WTC11 (cell line): Measurements from ENCODE around the gene NEURL2. TPM values are rescaled to one million over a fixed set of nuclear protein-coding genes. Genes with fewer than 3 reads are reported as not detected.
A peak's percentile ranks its signal among the peaks of the same experiment; 100 is the strongest.

Source experiments
- ATF1 ChIP-seq: sonication (generic); formaldehyde crosslinking; IDR thresholded peaks from 2 replicates; pipeline ENCODE4 v1.8.1; 2023; ENCODE audit warnings: mild to moderate bottlenecking, moderate library complexity, missing genetic modification reagents
- CBFB ChIP-seq: sonication (generic); formaldehyde crosslinking; IDR thresholded peaks from 2 replicates; pipeline ENCODE4 v1.8.1; 2022; ENCODE audit warnings: mild to moderate bottlenecking, low read depth, missing genetic modification reagents
- ELF4 ChIP-seq: sonication (generic); formaldehyde crosslinking; IDR thresholded peaks from 2 replicates; pipeline ENCODE4 v1.8.1; 2022; ENCODE audit warnings: low read depth, mild to moderate bottlenecking, moderate library complexity, missing genetic modification reagents
- FOXP1 ChIP-seq: sonication (generic); formaldehyde crosslinking; IDR thresholded peaks from 2 replicates; pipeline ENCODE4 v1.8.0; 2022; ENCODE audit warnings: missing genetic modification reagents, mild to moderate bottlenecking, moderate library complexity, borderline replicate concordance
- GRHL2 ChIP-seq: fragments of 250-450 bp; sonication (Bioruptor Pico); IDR thresholded peaks from 2 replicates; pipeline ENCODE4 v1.8.0; 2022; ENCODE audit warnings: mild to moderate bottlenecking, moderate library complexity; ENCODE audit not compliant: insufficient replicate concordance, severe bottlenecking
- KAT7 ChIP-seq: sonication (generic); formaldehyde crosslinking; IDR thresholded peaks from 2 replicates; pipeline ENCODE4 v1.8.1; 2023; ENCODE audit warnings: missing genetic modification reagents, mild to moderate bottlenecking, borderline replicate concordance
- MXD4 ChIP-seq: fragments of 250-450 bp; sonication (Bioruptor Pico); IDR thresholded peaks from 2 replicates; pipeline ENCODE4 v1.8.0; 2021; ENCODE audit warnings: mild to moderate bottlenecking, moderate library complexity, borderline replicate concordance
- NFYB ChIP-seq: sonication (generic); formaldehyde crosslinking; conservative IDR thresholded peaks from 2 replicates; pipeline ENCODE4 v1.8.0; 2022; ENCODE audit warnings: low read depth, missing genetic modification reagents
- RORB ChIP-seq: fragments of 250-450 bp; sonication (Bioruptor Pico); IDR thresholded peaks from 2 replicates; pipeline ENCODE4 v1.9.0; 2021; ENCODE audit warnings: mild to moderate bottlenecking
- SMAD4 ChIP-seq: sonication (generic); formaldehyde crosslinking; IDR thresholded peaks from 2 replicates; pipeline ENCODE4 v1.8.0; 2022; ENCODE audit warnings: mild to moderate bottlenecking, missing genetic modification reagents
- ZBTB21 ChIP-seq: sonication (generic); formaldehyde crosslinking; IDR thresholded peaks from 2 replicates; pipeline ENCODE4 v1.8.1; 2023; ENCODE audit warnings: mild to moderate bottlenecking, missing genetic modification reagents, borderline replicate concordance
- total RNA-seq: library from RNA; stranded (reverse); gene quantifications from 3 replicates; pipeline ENCODE4 v1.2.3, GENCODE V29; 2021
- TF ChIP-seq, protein P1 (sequence below): fragments of 250-450 bp; sonication (Bioruptor Pico); conservative IDR thresholded peaks from 2 replicates; pipeline ENCODE4 v1.9.0; 2021; ENCODE audit warnings: mild to moderate bottlenecking
- TF ChIP-seq, protein P2 (sequence below): sonication (generic); formaldehyde crosslinking; IDR thresholded peaks from 2 replicates; pipeline ENCODE4 v1.8.0; 2022; ENCODE audit warnings: mild to moderate bottlenecking, missing genetic modification reagents
- TF ChIP-seq, protein P3 (sequence below): sonication (generic); formaldehyde crosslinking; IDR thresholded peaks from 2 replicates; pipeline ENCODE4 v1.8.1; 2022; ENCODE audit warnings: missing genetic modification reagents, borderline replicate concordance
- TF ChIP-seq, protein P4 (sequence below): fragments of 250-450 bp; sonication (Bioruptor Pico); IDR thresholded peaks from 2 replicates; pipeline ENCODE4 v1.9.0; 2021; ENCODE audit warnings: mild to moderate bottlenecking, borderline replicate concordance
- TF ChIP-seq, protein P5 (sequence below): sonication (generic); formaldehyde crosslinking; IDR thresholded peaks from 2 replicates; pipeline ENCODE4 v1.8.1; 2022; ENCODE audit warnings: mild to moderate bottlenecking, moderate library complexity, missing genetic modification reagents
- TF ChIP-seq, protein P6 (sequence below): sonication (generic); formaldehyde crosslinking; IDR thresholded peaks from 2 replicates; pipeline ENCODE4 v1.8.1; 2022; ENCODE audit warnings: mild to moderate bottlenecking, missing genetic modification reagents, moderate library complexity, borderline replicate concordance
- TF ChIP-seq, protein P7 (sequence below): sonication (generic); formaldehyde crosslinking; IDR thresholded peaks from 2 replicates; pipeline ENCODE4 v1.8.0; 2023; ENCODE audit warnings: missing genetic modification reagents, mild to moderate bottlenecking, borderline replicate concordance
- TF ChIP-seq, protein P8 (sequence below): fragments of 250-450 bp; sonication (Bioruptor Pico); IDR thresholded peaks from 2 replicates; pipeline ENCODE4 v1.9.0; 2021; ENCODE audit warnings: mild to moderate bottlenecking
- TF ChIP-seq, protein P9 (sequence below): sonication (generic); formaldehyde crosslinking; IDR thresholded peaks from 2 replicates; pipeline ENCODE4 v1.8.0; 2023; ENCODE audit warnings: missing genetic modification reagents

Gene NEURL2
- total RNA-seq, 1 experiment from 2014 or later: 6.6 TPM

DNA sequence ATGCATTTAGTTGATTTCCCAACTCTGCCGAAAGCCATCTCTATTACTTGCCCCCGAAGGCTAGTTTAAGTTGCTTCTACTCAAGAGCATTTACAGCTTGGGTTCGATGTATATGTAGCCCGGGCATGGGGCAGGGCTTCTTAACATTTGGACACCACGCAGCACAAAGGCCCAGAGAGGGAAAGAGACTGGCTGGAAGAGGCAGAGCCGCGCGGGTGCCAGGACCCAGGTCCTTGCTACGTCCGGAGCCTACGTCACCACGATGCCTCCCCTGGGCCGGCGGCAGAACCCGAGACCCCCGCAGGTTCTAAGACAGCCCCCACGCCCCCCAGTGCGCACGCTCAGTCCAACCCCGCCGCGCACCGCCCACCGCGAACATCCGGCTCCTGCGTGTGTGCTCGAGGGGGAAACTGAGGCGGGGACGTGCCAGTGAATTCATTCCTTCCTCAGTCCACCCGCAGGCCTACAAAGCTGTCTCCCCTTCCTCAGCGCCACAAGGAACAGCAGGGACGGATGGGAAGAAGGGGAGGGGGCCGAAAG, 43.1 kb upstream of the NEURL2 start (continued):
- TF ChIP-seq ATF1 (CRISPR knock-in tag): 0 out of 2 replicates have a peak, but pooled peaks have one; percentile 69
- no peak for TF ChIP-seq RORB
- peak; percentile 32; the same call in 1 of the 2 replicates for TF ChIP-seq KAT7 (CRISPR knock-in tag)
- TF ChIP-seq, protein P1, sequence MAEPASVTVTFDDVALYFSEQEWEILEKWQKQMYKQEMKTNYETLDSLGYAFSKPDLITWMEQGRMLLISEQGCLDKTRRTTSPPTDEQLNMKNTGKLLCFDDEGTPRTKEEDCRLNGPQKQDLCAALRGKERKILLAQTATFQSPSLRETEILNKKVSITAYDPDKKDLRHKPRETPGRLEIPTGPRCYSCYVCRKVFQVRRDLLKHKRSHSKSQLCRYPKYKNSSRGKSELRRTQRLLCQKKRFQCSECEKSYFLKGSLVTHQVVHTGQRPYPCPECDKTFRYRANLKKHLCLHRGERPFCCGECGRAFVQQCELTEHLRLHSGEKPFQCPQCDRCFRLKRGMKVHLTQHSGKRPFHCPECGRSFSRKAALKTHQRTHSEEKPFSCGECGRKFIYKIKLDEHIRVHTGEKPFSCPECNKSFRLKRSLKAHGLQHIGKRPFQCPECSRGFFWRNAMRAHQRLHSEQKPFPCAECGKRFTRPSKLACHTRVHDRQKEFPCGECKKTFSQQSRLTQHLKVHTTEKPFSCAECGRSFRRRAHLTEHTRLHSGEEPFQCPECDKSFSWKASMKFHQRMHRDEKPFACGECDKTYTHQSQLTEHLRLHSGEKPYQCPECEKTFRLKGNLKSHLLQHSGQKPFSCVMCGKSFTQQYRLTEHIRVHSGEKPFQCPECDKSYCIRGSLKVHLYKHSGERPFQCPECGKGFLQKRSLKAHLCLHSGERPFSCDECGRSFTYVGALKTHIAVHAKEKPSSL (CRISPR knock-in tag): no peak
- TF ChIP-seq, protein P2, sequence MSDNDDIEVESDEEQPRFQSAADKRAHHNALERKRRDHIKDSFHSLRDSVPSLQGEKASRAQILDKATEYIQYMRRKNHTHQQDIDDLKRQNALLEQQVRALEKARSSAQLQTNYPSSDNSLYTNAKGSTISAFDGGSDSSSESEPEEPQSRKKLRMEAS: 0 out of 2 replicates have a peak, but pooled peaks have one; percentile 53
- TF ChIP-seq ELF4 (CRISPR knock-in tag): no peak
- no peak for TF ChIP-seq GRHL2 (CRISPR knock-in tag)
- no peak for TF ChIP-seq FOXP1
- TF ChIP-seq, protein P3, sequence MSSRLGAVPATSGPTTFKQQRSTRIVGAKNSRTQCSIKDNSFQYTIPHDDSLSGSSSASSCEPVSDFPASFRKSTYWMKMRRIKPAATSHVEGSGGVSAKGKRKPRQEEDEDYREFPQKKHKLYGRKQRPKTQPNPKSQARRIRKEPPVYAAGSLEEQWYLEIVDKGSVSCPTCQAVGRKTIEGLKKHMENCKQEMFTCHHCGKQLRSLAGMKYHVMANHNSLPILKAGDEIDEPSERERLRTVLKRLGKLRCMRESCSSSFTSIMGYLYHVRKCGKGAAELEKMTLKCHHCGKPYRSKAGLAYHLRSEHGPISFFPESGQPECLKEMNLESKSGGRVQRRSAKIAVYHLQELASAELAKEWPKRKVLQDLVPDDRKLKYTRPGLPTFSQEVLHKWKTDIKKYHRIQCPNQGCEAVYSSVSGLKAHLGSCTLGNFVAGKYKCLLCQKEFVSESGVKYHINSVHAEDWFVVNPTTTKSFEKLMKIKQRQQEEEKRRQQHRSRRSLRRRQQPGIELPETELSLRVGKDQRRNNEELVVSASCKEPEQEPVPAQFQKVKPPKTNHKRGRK (CRISPR knock-in tag): no peak
- TF ChIP-seq MXD4 (CRISPR knock-in tag): no peak
- peak; percentile 81; the same call in 1 of the 2 replicates for TF ChIP-seq ZBTB21
- TF ChIP-seq, protein P4, sequence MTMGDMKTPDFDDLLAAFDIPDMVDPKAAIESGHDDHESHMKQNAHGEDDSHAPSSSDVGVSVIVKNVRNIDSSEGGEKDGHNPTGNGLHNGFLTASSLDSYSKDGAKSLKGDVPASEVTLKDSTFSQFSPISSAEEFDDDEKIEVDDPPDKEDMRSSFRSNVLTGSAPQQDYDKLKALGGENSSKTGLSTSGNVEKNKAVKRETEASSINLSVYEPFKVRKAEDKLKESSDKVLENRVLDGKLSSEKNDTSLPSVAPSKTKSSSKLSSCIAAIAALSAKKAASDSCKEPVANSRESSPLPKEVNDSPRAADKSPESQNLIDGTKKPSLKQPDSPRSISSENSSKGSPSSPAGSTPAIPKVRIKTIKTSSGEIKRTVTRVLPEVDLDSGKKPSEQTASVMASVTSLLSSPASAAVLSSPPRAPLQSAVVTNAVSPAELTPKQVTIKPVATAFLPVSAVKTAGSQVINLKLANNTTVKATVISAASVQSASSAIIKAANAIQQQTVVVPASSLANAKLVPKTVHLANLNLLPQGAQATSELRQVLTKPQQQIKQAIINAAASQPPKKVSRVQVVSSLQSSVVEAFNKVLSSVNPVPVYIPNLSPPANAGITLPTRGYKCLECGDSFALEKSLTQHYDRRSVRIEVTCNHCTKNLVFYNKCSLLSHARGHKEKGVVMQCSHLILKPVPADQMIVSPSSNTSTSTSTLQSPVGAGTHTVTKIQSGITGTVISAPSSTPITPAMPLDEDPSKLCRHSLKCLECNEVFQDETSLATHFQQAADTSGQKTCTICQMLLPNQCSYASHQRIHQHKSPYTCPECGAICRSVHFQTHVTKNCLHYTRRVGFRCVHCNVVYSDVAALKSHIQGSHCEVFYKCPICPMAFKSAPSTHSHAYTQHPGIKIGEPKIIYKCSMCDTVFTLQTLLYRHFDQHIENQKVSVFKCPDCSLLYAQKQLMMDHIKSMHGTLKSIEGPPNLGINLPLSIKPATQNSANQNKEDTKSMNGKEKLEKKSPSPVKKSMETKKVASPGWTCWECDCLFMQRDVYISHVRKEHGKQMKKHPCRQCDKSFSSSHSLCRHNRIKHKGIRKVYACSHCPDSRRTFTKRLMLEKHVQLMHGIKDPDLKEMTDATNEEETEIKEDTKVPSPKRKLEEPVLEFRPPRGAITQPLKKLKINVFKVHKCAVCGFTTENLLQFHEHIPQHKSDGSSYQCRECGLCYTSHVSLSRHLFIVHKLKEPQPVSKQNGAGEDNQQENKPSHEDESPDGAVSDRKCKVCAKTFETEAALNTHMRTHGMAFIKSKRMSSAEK (CRISPR knock-in tag): no peak
- TF ChIP-seq SMAD4 (CRISPR knock-in tag): no peak
- TF ChIP-seq, protein P5, sequence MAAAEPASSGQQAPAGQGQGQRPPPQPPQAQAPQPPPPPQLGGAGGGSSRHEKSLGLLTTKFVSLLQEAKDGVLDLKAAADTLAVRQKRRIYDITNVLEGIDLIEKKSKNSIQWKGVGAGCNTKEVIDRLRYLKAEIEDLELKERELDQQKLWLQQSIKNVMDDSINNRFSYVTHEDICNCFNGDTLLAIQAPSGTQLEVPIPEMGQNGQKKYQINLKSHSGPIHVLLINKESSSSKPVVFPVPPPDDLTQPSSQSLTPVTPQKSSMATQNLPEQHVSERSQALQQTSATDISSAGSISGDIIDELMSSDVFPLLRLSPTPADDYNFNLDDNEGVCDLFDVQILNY (CRISPR knock-in tag): no peak
- TF ChIP-seq, protein P6, sequence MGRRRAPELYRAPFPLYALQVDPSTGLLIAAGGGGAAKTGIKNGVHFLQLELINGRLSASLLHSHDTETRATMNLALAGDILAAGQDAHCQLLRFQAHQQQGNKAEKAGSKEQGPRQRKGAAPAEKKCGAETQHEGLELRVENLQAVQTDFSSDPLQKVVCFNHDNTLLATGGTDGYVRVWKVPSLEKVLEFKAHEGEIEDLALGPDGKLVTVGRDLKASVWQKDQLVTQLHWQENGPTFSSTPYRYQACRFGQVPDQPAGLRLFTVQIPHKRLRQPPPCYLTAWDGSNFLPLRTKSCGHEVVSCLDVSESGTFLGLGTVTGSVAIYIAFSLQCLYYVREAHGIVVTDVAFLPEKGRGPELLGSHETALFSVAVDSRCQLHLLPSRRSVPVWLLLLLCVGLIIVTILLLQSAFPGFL (CRISPR knock-in tag): no peak; the same call in 1 of the 2 replicates
- 0 out of 2 replicates have a peak, but pooled peaks have one; percentile 13 for TF ChIP-seq NFYB (CRISPR knock-in tag)
- TF ChIP-seq, protein P7, sequence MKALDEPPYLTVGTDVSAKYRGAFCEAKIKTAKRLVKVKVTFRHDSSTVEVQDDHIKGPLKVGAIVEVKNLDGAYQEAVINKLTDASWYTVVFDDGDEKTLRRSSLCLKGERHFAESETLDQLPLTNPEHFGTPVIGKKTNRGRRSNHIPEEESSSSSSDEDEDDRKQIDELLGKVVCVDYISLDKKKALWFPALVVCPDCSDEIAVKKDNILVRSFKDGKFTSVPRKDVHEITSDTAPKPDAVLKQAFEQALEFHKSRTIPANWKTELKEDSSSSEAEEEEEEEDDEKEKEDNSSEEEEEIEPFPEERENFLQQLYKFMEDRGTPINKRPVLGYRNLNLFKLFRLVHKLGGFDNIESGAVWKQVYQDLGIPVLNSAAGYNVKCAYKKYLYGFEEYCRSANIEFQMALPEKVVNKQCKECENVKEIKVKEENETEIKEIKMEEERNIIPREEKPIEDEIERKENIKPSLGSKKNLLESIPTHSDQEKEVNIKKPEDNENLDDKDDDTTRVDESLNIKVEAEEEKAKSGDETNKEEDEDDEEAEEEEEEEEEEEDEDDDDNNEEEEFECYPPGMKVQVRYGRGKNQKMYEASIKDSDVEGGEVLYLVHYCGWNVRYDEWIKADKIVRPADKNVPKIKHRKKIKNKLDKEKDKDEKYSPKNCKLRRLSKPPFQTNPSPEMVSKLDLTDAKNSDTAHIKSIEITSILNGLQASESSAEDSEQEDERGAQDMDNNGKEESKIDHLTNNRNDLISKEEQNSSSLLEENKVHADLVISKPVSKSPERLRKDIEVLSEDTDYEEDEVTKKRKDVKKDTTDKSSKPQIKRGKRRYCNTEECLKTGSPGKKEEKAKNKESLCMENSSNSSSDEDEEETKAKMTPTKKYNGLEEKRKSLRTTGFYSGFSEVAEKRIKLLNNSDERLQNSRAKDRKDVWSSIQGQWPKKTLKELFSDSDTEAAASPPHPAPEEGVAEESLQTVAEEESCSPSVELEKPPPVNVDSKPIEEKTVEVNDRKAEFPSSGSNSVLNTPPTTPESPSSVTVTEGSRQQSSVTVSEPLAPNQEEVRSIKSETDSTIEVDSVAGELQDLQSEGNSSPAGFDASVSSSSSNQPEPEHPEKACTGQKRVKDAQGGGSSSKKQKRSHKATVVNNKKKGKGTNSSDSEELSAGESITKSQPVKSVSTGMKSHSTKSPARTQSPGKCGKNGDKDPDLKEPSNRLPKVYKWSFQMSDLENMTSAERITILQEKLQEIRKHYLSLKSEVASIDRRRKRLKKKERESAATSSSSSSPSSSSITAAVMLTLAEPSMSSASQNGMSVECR (CRISPR knock-in tag): no peak
- no peak for TF ChIP-seq CBFB
- TF ChIP-seq, protein P8, sequence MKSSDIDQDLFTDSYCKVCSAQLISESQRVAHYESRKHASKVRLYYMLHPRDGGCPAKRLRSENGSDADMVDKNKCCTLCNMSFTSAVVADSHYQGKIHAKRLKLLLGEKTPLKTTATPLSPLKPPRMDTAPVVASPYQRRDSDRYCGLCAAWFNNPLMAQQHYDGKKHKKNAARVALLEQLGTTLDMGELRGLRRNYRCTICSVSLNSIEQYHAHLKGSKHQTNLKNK (CRISPR knock-in tag): no peak
- TF ChIP-seq, protein P9, sequence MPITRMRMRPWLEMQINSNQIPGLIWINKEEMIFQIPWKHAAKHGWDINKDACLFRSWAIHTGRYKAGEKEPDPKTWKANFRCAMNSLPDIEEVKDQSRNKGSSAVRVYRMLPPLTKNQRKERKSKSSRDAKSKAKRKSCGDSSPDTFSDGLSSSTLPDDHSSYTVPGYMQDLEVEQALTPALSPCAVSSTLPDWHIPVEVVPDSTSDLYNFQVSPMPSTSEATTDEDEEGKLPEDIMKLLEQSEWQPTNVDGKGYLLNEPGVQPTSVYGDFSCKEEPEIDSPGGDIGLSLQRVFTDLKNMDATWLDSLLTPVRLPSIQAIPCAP (CRISPR knock-in tag): peak; percentile 9; the same call in 1 of the 2 replicates
